H9 (cell line): ENCODE data around the gene IREB2. TPM values are rescaled to one million over a fixed set of nuclear protein-coding genes. Genes with fewer than 3 reads are reported as not detected.
"Not testable (repeated sequence)": the region's sequence is repeated elsewhere in the genome, so short reads cannot be mapped to it uniquely, and the experiment has no call there.

Experiments used
- DNase-seq: peaks from one replicate; pipeline ENCODE4 v3.0.0-alpha.2; 2017
- H2AFZ ChIP-seq: one replicate; pipeline ENCODE4 v1.6.1; 2013; ENCODE audit warnings: mild to moderate bottlenecking, low read length, control low read depth, moderate library complexity
- H2AK5ac ChIP-seq: 2 replicates; pipeline ENCODE4 v1.6.1; 2013; ENCODE audit warnings: low read length, control low read depth, mixed read lengths; ENCODE audit not compliant: insufficient read length
- H2BK120ac ChIP-seq: one replicate; pipeline ENCODE4 v1.6.1; 2013; ENCODE audit warnings: low read depth, mild to moderate bottlenecking, low read length, control low read depth, inconsistent platforms; ENCODE audit not compliant: poor library complexity, severe bottlenecking
- H2BK12ac ChIP-seq: 2 replicates; pipeline ENCODE4 v1.6.1; 2013; ENCODE audit warnings: low read length, control low read depth, mixed read lengths, low read depth; ENCODE audit not compliant: insufficient read length
- H2BK15ac ChIP-seq: 2 replicates; pipeline ENCODE4 v1.6.1; 2013; ENCODE audit warnings: low read depth, low read length, control low read depth
- H2BK20ac ChIP-seq: one replicate; pipeline ENCODE4 v1.6.1; 2013; ENCODE audit warnings: low read depth, mild to moderate bottlenecking, low read length, control low read depth, inconsistent platforms; ENCODE audit not compliant: poor library complexity, severe bottlenecking
- H2BK5ac ChIP-seq: 2 replicates; pipeline ENCODE4 v1.6.1; 2013; ENCODE audit warnings: low read length, control low read depth, mixed read lengths; ENCODE audit not compliant: insufficient read length
- H3K14ac ChIP-seq: 2 replicates; pipeline ENCODE4 v1.6.1; 2013; ENCODE audit warnings: low read length, control low read depth; ENCODE audit not compliant: insufficient read depth
- H3K18ac ChIP-seq: 2 replicates; pipeline ENCODE4 v1.6.1; 2013; ENCODE audit warnings: low read depth, mild to moderate bottlenecking, mixed read lengths, low read length, control low read depth; ENCODE audit not compliant: insufficient read length
- H3K23ac ChIP-seq: 2 replicates; pipeline ENCODE4 v1.6.1; 2013; ENCODE audit warnings: low read length, control low read depth, mixed read lengths, low read depth; ENCODE audit not compliant: insufficient read length
- H3K23me2 ChIP-seq: 2 replicates; pipeline ENCODE4 v1.6.1; 2013; ENCODE audit warnings: low read depth, mild to moderate bottlenecking, mixed read lengths, low read length, control low read depth; ENCODE audit not compliant: insufficient read length, poor library complexity, severe bottlenecking
- H3K27ac ChIP-seq: 2 replicates; pipeline ENCODE4 v1.5.1; 2013; ENCODE audit warnings: low read length, control low read depth, mixed read lengths, low read depth; ENCODE audit not compliant: insufficient read length
- H3K27me3 ChIP-seq: 2 replicates; pipeline ENCODE4 v1.6.1; 2013; ENCODE audit warnings: low read length, control low read depth, inconsistent platforms; ENCODE audit not compliant: insufficient read depth
- H3K4ac ChIP-seq: 2 replicates; pipeline ENCODE4 v1.6.1; 2013; ENCODE audit warnings: low read depth, mild to moderate bottlenecking, control low read depth, inconsistent platforms, low read length, moderate library complexity
- H3K4me1 ChIP-seq: 2 replicates; pipeline ENCODE4 v1.6.1; 2013; ENCODE audit warnings: low read length, control low read depth, inconsistent platforms; ENCODE audit not compliant: insufficient read depth
- H3K4me2 ChIP-seq: 2 replicates; pipeline ENCODE4 v1.6.1; 2013; ENCODE audit warnings: low read length, control low read depth, mixed read lengths; ENCODE audit not compliant: insufficient read length, insufficient read depth
- H3K56ac ChIP-seq: 2 replicates; pipeline ENCODE4 v1.6.1; 2013; ENCODE audit warnings: low read depth, mild to moderate bottlenecking, mixed read lengths, low read length, control low read depth; ENCODE audit not compliant: insufficient read length
- H3K79me1 ChIP-seq: 2 replicates; pipeline ENCODE4 v1.6.1; 2013; ENCODE audit warnings: low read depth, mild to moderate bottlenecking, moderate library complexity, low read length, control low read depth, inconsistent platforms; ENCODE audit not compliant: insufficient read depth, poor library complexity, severe bottlenecking
- H3K79me2 ChIP-seq: 2 replicates; pipeline ENCODE4 v1.6.1; 2013; ENCODE audit warnings: low read length, control low read depth, inconsistent platforms; ENCODE audit not compliant: insufficient read depth
- H3K9ac ChIP-seq: 2 replicates; pipeline ENCODE4 v1.6.1; 2013; ENCODE audit warnings: low read length, control low read depth, mixed read lengths; ENCODE audit not compliant: insufficient read length; ENCODE audit errors: extremely low read depth
- H3K9me3 ChIP-seq: one replicate; pipeline ENCODE4 v1.6.1; 2013; ENCODE audit warnings: low read depth, low read length, inconsistent platforms; ENCODE audit not compliant: control insufficient read depth
- H3T11ph ChIP-seq: one replicate; pipeline ENCODE4 v1.6.1; 2013; ENCODE audit warnings: mild to moderate bottlenecking, low read length, control low read depth, inconsistent platforms
- H4K20me1 ChIP-seq: one replicate; pipeline ENCODE4 v1.6.1; 2013; ENCODE audit not compliant: control insufficient read depth, insufficient read length, insufficient read depth
- H4K5ac ChIP-seq: 2 replicates; pipeline ENCODE4 v1.6.1; 2013; ENCODE audit warnings: low read depth, mild to moderate bottlenecking, mixed read lengths, low read length, control low read depth; ENCODE audit not compliant: insufficient read length
- H4K8ac ChIP-seq: replicated peaks from 2 replicates; pipeline ENCODE4 v1.6.1; 2013; ENCODE audit warnings: low read length, control low read depth, mixed read lengths, low read depth; ENCODE audit not compliant: insufficient read length
- H4K91ac ChIP-seq: 2 replicates; pipeline ENCODE4 v1.6.1; 2013; ENCODE audit warnings: low read depth, mild to moderate bottlenecking, moderate library complexity, mixed read lengths, low read length, control low read depth; ENCODE audit not compliant: insufficient read length
- H3K27ac Mint-ChIP-seq, 3 experiments: 2 replicates in 2 of 3; 3 replicates in 1 of 3; pipeline ENCODE4 v1.8.0; 2020 to 2021; ENCODE audit warnings: mixed read lengths in 3 of 3, mild to moderate bottlenecking in 1 of 3, moderate library complexity in 1 of 3
- H3K27me3 Mint-ChIP-seq: 2 replicates; pipeline ENCODE4 v1.8.0; 2021; ENCODE audit warnings: low read depth, mild to moderate bottlenecking, moderate library complexity, mixed read lengths
- H3K36me3 Mint-ChIP-seq, 3 experiments: 2 replicates in 2 of 3; 3 replicates in 1 of 3; pipeline ENCODE4 v1.8.0; 2020 to 2021; ENCODE audit warnings: low read depth in 3 of 3, mixed read lengths in 3 of 3; ENCODE audit not compliant: insufficient read depth in 1 of 3
- H3K4me1 Mint-ChIP-seq, 2 experiments: 2 replicates each; pipeline ENCODE4 v1.8.0; 2020; ENCODE audit warnings: mixed read lengths in 2 of 2
- H3K4me3 Mint-ChIP-seq, 2 experiments: 2 replicates in 1 of 2; 3 replicates in 1 of 2; pipeline ENCODE4 v1.8.0; 2020 to 2021; ENCODE audit warnings: mild to moderate bottlenecking in 2 of 2, mixed read lengths in 2 of 2, moderate library complexity in 1 of 2
- H3K9me3 Mint-ChIP-seq, 2 experiments: 2 replicates in 1 of 2; 3 replicates in 1 of 2; pipeline ENCODE4 v1.8.0; 2020; ENCODE audit warnings: mild to moderate bottlenecking in 2 of 2, mixed read lengths in 2 of 2, moderate library complexity in 1 of 2
- WGBS: extraction: QIAGEN DNeasy Blood & Tissue Kit; methylation state at CpG from one replicate; pipeline ENCODE4 v1.1.7; 2013; ENCODE audit warnings: missing lambda C conversion rate, low lambda C conversion rate, mixed read lengths; ENCODE audit not compliant: insufficient read length; ENCODE audit errors: extremely low coverage; 5-methylcytosine and 5-hydroxymethylcytosine counted together
- total RNA-seq: library from RNA; stranded (reverse); gene quantifications from 2 replicates; pipeline ENCODE4 v1.2.1, GENCODE V29; 2021
- TF ChIP-seq, protein P1 (sequence below): fragments of 200-600 bp; sonication (generic); conservative IDR thresholded peaks from 3 replicates; pipeline ENCODE4 v1.8.0; 2021; ENCODE audit warnings: antibody characterized with exemption, mild to moderate bottlenecking

Gene IREB2
- total RNA-seq, 1 experiment from 2014 or later = 87.6 TPM

DNA sequence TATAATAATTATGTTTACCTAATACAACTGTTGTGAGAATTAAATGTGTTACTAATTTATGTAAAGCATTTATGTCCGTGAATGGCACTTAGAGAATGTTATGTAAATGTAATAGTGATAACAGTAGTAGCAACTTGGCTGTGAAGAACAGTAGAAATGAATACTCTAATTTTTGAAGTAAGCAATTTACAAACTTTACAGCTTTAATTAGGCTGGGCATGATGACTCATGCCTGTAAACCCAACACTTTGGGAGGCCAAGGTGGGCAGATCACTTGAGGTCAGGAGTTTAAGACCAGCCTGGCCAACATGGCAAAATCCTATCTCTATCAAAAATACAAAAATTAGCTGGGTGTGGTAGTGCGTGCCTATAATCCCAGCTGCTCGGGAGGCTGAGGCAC lies 33.9 kb upstream of the IREB2 start:
- no peak overlapping the region for H3K4ac ChIP-seq
- no peak overlapping the region for H2BK15ac ChIP-seq
- 100% methylated on average over 1 of the region's 3 CpGs for WGBS
- no peak overlapping the region for H3T11ph ChIP-seq
- TF ChIP-seq, protein P1, sequence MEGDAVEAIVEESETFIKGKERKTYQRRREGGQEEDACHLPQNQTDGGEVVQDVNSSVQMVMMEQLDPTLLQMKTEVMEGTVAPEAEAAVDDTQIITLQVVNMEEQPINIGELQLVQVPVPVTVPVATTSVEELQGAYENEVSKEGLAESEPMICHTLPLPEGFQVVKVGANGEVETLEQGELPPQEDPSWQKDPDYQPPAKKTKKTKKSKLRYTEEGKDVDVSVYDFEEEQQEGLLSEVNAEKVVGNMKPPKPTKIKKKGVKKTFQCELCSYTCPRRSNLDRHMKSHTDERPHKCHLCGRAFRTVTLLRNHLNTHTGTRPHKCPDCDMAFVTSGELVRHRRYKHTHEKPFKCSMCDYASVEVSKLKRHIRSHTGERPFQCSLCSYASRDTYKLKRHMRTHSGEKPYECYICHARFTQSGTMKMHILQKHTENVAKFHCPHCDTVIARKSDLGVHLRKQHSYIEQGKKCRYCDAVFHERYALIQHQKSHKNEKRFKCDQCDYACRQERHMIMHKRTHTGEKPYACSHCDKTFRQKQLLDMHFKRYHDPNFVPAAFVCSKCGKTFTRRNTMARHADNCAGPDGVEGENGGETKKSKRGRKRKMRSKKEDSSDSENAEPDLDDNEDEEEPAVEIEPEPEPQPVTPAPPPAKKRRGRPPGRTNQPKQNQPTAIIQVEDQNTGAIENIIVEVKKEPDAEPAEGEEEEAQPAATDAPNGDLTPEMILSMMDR = no peak
- H2AFZ ChIP-seq = no peak overlapping the region
- no peak overlapping the region for H3K9ac ChIP-seq
- H2BK5ac ChIP-seq = no peak overlapping the region
- H3K4me1 ChIP-seq = peaks cover 1% of the 10 kb centered on the region; the same call in 1 of the 2 replicates
- H3K27me3 ChIP-seq = no peaks in the 10 kb centered on the region
- no peak overlapping the region for H4K5ac ChIP-seq
- H3K4me2 ChIP-seq = no peak overlapping the region
- H3K79me1 ChIP-seq = no peaks in the 10 kb centered on the region
- Mint-ChIP-seq H3K27ac (no peak overlapping the region), H3K27me3 (peaks cover 2% of the 10 kb centered on the region), H3K4me3 (no peak overlapping the region), H3K4me1 (peaks cover 5% of the 10 kb centered on the region in 2 experiments), H3K36me3 (no peaks in the 10 kb centered on the region), H3K9me3 (no peaks in the 10 kb centered on the region)
- no peak overlapping the region for H2AK5ac ChIP-seq
- H4K91ac ChIP-seq = no peak overlapping the region
- H2BK20ac ChIP-seq = no peak overlapping the region
- H4K20me1 ChIP-seq = no peaks in the 10 kb centered on the region
- no peaks in the 10 kb centered on the region for H3K79me2 ChIP-seq
- H2BK120ac ChIP-seq = no peak overlapping the region
- H3K18ac ChIP-seq = no peak overlapping the region
- no peak for DNase-seq
- H3K56ac ChIP-seq = no peak overlapping the region
- H2BK12ac ChIP-seq = no peak overlapping the region
- no peaks in the 10 kb centered on the region for H3K9me3 ChIP-seq
- H3K23me2 ChIP-seq = no peaks in the 10 kb centered on the region
- no peak overlapping the region for H4K8ac ChIP-seq
- H3K14ac ChIP-seq = no peak overlapping the region
- no peak overlapping the region for H3K23ac ChIP-seq
- H3K27ac ChIP-seq = no peak overlapping the region

GRCh38 chr15:78404796-78405195 lies 33.2 kb upstream of the IREB2 start:
- not testable (repeated sequence) for H3K23ac ChIP-seq, H3K27me3 Mint-ChIP-seq, H2BK20ac ChIP-seq, H3K14ac ChIP-seq, H4K8ac ChIP-seq, H3K23me2 ChIP-seq, H3T11ph ChIP-seq, H3K27ac Mint-ChIP-seq, H3K9me3 ChIP-seq, H3K4ac ChIP-seq, H3K79me2 ChIP-seq, H3K56ac ChIP-seq, H3K79me1 ChIP-seq, H2BK15ac ChIP-seq, H2BK120ac ChIP-seq, H3K18ac ChIP-seq, H3K27me3 ChIP-seq, H2BK12ac ChIP-seq, H3K9ac ChIP-seq, H3K36me3 Mint-ChIP-seq, H3K4me2 ChIP-seq, H3K9me3 Mint-ChIP-seq, H3K4me1 Mint-ChIP-seq, H2BK5ac ChIP-seq, H3K4me3 Mint-ChIP-seq, H3K4me1 ChIP-seq, H3K27ac ChIP-seq, DNase-seq, H4K91ac ChIP-seq, H2AFZ ChIP-seq, H4K5ac ChIP-seq, H2AK5ac ChIP-seq, H4K20me1 ChIP-seq
- no CpG with 5 or more reads among the region's 7 CpGs for WGBS
